Sigmoid colon (tissue), 4 donors: ENCODE results near the gene CEP95.

ENCODE experiments used
- CTCF ChIP-seq, 4 experiments: fragments of 450-650 bp in 3 of 4; fragments of 200-600 bp in 1 of 4; IDR thresholded peaks; one replicate each; pipeline ENCODE4 v1.5.1; 2016 to 2019; ENCODE audit warnings: antibody characterized with exemption in 4 of 4, mild to moderate bottlenecking in 3 of 4, moderate library complexity in 2 of 4
- EP300 ChIP-seq, 4 donors: sonication (generic); formaldehyde crosslinking; IDR thresholded peaks; one replicate each; pipeline ENCODE4 v1.6.1; 2017; ENCODE audit warnings: antibody characterized with exemption in 4 of 4
- POLR2AphosphoS5 ChIP-seq, 4 donors: sonication (generic); formaldehyde crosslinking; IDR thresholded peaks; one replicate each; pipeline ENCODE4 v1.6.1; 2017; ENCODE audit warnings: antibody characterized with exemption in 4 of 4

GRCh38 chr17:64544742-64545141, 38.0 kb downstream of the CEP95 start:
- TF ChIP-seq EP300 (IDR thresholded peaks at IDR 0.05): no peak
- no peak for TF ChIP-seq CTCF (IDR thresholded peaks at IDR 0.05)
- no peak for TF ChIP-seq POLR2AphosphoS5 (IDR thresholded peaks at IDR 0.05)
